Body of pancreas (tissue), 4 donors: ENCODE results near the gene LGR5. TPM values are rescaled to one million over a fixed set of nuclear protein-coding genes. Genes with fewer than 3 reads are reported as not detected.

Experiments used
- ATAC-seq: fragments of 150-250 bp; one replicate; pipeline ENCODE4 v1.9.1; 2016
- DNase-seq, 4 donors: peaks; one replicate each; pipeline ENCODE4 v3.0.0-alpha.2; 2019
- H3K27ac ChIP-seq, 4 donors: fragments of 200-600 bp; sonication (generic); 1 replicate in 3 of 4; 2 replicates in 1 of 4; pipeline versions ENCODE4 v1.5.1 to v1.6.1; 2016 to 2019; ENCODE audit warnings: mild to moderate bottlenecking in 1 of 4, mixed read lengths in 1 of 4, moderate library complexity in 1 of 4
- H3K27me3 ChIP-seq, 2 donors: fragments of 200-600 bp; sonication (generic); one replicate each; pipeline ENCODE4 v1.6.0; 2016; ENCODE audit warnings: mild to moderate bottlenecking in 1 of 2
- H3K36me3 ChIP-seq, 2 donors: fragments of 200-600 bp; sonication (generic); replicated peaks in 1 of 2; 2 replicates each; pipeline ENCODE4 v1.5.1; 2016; ENCODE audit warnings: low read depth in 2 of 2; ENCODE audit not compliant: insufficient read depth in 1 of 2
- H3K4me1 ChIP-seq: fragments of 200-600 bp; sonication (generic); one replicate; pipeline ENCODE4 v1.6.0; 2016
- H3K4me3 ChIP-seq, 2 donors: fragments of 200-600 bp; sonication (generic); 1 replicate in 1 of 2; 2 replicates in 1 of 2; pipeline ENCODE4 v1.5.1; 2016 to 2019
- H3K9me3 ChIP-seq, 3 donors: fragments of 200-600 bp; sonication (generic); 1 replicate in 2 of 3; 2 replicates in 1 of 3; pipeline ENCODE4 v1.5.1; 2016
- CTCF ChIP-seq, 7 experiments: fragments of 450-650 bp in 4 of 7; fragments of 200-600 bp in 3 of 7; sonication (generic) in 3 of 7; IDR thresholded peaks; one replicate each; pipeline ENCODE4 v1.5.1; 2016 to 2019; ENCODE audit warnings: antibody characterized with exemption in 7 of 7
- POLR2A ChIP-seq, 3 donors: fragments of 450-650 bp; IDR thresholded peaks; one replicate each; pipeline ENCODE4 v1.6.1; 2016; ENCODE audit warnings: antibody characterized with exemption in 3 of 3, mild to moderate bottlenecking in 2 of 3
- WGBS, 2 donors: methylation state at CpG; one replicate each; pipeline ENCODE4 v1.1.5; 2017; 5-methylcytosine and 5-hydroxymethylcytosine counted together
- intact Hi-C: fragments of 100-400 bp; cut with DNase I; formaldehyde crosslinking; loops from one replicate; pipeline ENCODE4 v1.15.1; 2023
- total RNA-seq, 2 donors: library from RNA; depleted of rRNA; stranded (reverse); fragments of >200 nt; gene quantifications; one replicate each; pipeline ENCODE4 v1.1.0, GENCODE V29; 2016

The LGR5 gene
- total RNA-seq, 2 donors from 2014 or later, result 0.52 TPM; not detected in 1

- TF ChIP-seq CTCF (IDR thresholded peaks at IDR 0.05), result no peak
- Histone ChIP-seq H3K36me3 (no peaks in the 10 kb centered on the region), H3K9me3 (no peaks in the 10 kb centered on the region), H3K4me1 (no peaks in the 10 kb centered on the region), H3K4me3 (no peak overlapping the region), H3K27ac (no peak overlapping the region), H3K27me3 (no peaks in the 10 kb centered on the region)
- intact Hi-C loops, result no loop called here
- DNase-seq (no peak), ATAC-seq (no peak)
- WGBS, 2 donors, result 73 to 88% methylated on average over 1 of the region's 1 CpG
Observed at GRCh38 chr12:71460850-71461609, 21.4 kb downstream of the LGR5 start.

GRCh38 chr12:71461787-71462328 lies 22.3 kb downstream of the LGR5 start:
- Histone ChIP-seq H3K36me3 (no peaks in the 10 kb centered on the region), H3K27ac (no peak overlapping the region), H3K27me3 (no peaks in the 10 kb centered on the region), H3K4me3 (no peak overlapping the region), H3K4me1 (no peaks in the 10 kb centered on the region), H3K9me3 (no peaks in the 10 kb centered on the region)
- WGBS, 2 donors, result 49 to 77% methylated on average over 2 of the region's 2 CpGs
- ATAC-seq (no peak), DNase-seq (no peak)
- no peak for TF ChIP-seq CTCF (IDR thresholded peaks at IDR 0.05)
- TF ChIP-seq POLR2A (IDR thresholded peaks at IDR 0.05), result no peak
- intact Hi-C loops, result no loop called here

GRCh38 chr12:71465796-71466195 lies 26.2 kb downstream of the LGR5 start:
- H3K4me1 ChIP-seq, result no peaks in the 10 kb centered on the region
- intact Hi-C loops, result no loop called here
- H3K4me3 ChIP-seq, result no peak overlapping the region
- H3K36me3 ChIP-seq, result no peaks in the 10 kb centered on the region
- no peak for TF ChIP-seq POLR2A (IDR thresholded peaks at IDR 0.05)
- no peak for TF ChIP-seq CTCF (IDR thresholded peaks at IDR 0.05)
- no peaks in the 10 kb centered on the region for H3K27me3 ChIP-seq
- DNase-seq (no peak), ATAC-seq (no peak)
- no peaks in the 10 kb centered on the region for H3K9me3 ChIP-seq
- H3K27ac ChIP-seq, result no peak overlapping the region

- Histone ChIP-seq H3K4me3 (no peak overlapping the region), H3K27me3 (no peaks in the 10 kb centered on the region), H3K4me1 (no peaks in the 10 kb centered on the region), H3K9me3 (no peaks in the 10 kb centered on the region), H3K27ac (no peak overlapping the region), H3K36me3 (no peaks in the 10 kb centered on the region)
- ATAC-seq, result no peak
- intact Hi-C loops, result no loop called here
- no peak for DNase-seq
- TF ChIP-seq POLR2A (IDR thresholded peaks at IDR 0.05) (no peak), CTCF (IDR thresholded peaks at IDR 0.05) (no peak)
- WGBS, 2 donors, result 63 to 73% methylated on average over 15 of the region's 15 CpGs
Observed at GRCh38 chr12:71469258-71469750, 29.7 kb downstream of the LGR5 start.
